Measurements from ENCODE around the gene CLASP1. TPM values are rescaled to one million over a fixed set of nuclear protein-coding genes. Genes with fewer than 3 reads are reported as not detected.
"Not testable (repeated sequence)": the region's sequence is repeated elsewhere in the genome, so short reads cannot be mapped to it uniquely, and the experiment has no call there.

CLASP1 gene
- total RNA-seq, 1 experiment from 2014 or later, result 45.9 TPM

- no CpG with 5 or more reads among the region's 6 CpGs for WGBS (ENCODE audit: extremely low coverage, insufficient read length, low lambda C conversion rate)
- no peak for DNase-seq
- Histone ChIP-seq H4K20me1 (ENCODE audit: control insufficient read depth, insufficient read depth, insufficient read length) (no peaks in the 10 kb centered on the region), H3K23me2 (ENCODE audit: insufficient read length, low read depth, low read length, poor library complexity, severe bottlenecking) (no peaks in the 10 kb centered on the region), H2BK120ac (ENCODE audit: low read depth, low read length, poor library complexity, severe bottlenecking) (no peak overlapping the region), H3K79me1 (ENCODE audit: insufficient read depth, low read depth, low read length, poor library complexity, severe bottlenecking) (no peaks in the 10 kb centered on the region), H3K9me3 (ENCODE audit: control insufficient read depth, low read depth, low read length) (no peaks in the 10 kb centered on the region), H2BK5ac (ENCODE audit: insufficient read length, low read length) (no peak overlapping the region), H3K79me2 (ENCODE audit: insufficient read depth, low read length) (no peaks in the 10 kb centered on the region), H2BK20ac (ENCODE audit: low read depth, low read length, poor library complexity, severe bottlenecking) (no peak overlapping the region), H3K4ac (ENCODE audit: low read depth, low read length) (no peak overlapping the region), H3K4me1 (ENCODE audit: insufficient read depth, low read length) (peaks cover 4% of the 10 kb centered on the region; the same call in 1 of the 2 replicates), H2BK12ac (ENCODE audit: insufficient read length, low read depth, low read length) (no peak overlapping the region), H4K8ac (replicated peaks; ENCODE audit: insufficient read length, low read depth, low read length) (no peak overlapping the region), H3K23ac (ENCODE audit: insufficient read length, low read depth, low read length) (no peak overlapping the region), H2AFZ (ENCODE audit: low read length) (no peak overlapping the region), H4K5ac (ENCODE audit: insufficient read length, low read depth, low read length) (no peak overlapping the region), H2AK5ac (ENCODE audit: insufficient read length, low read length) (no peak overlapping the region), H3K56ac (ENCODE audit: insufficient read length, low read depth, low read length) (no peak overlapping the region), H3K4me2 (ENCODE audit: insufficient read depth, insufficient read length, low read length) (no peak overlapping the region), H3K27me3 (ENCODE audit: insufficient read depth, low read length) (no peaks in the 10 kb centered on the region), H2BK15ac (ENCODE audit: low read depth, low read length) (no peak overlapping the region), H3K18ac (ENCODE audit: insufficient read length, low read depth, low read length) (no peak overlapping the region), H3K9ac (ENCODE audit: extremely low read depth, insufficient read length, low read length) (no peak overlapping the region), H3K14ac (ENCODE audit: insufficient read depth, low read length) (no peak overlapping the region), H3K27ac (ENCODE audit: insufficient read length, low read depth, low read length) (no peak overlapping the region), H3T11ph (ENCODE audit: low read length) (no peak overlapping the region), H4K91ac (ENCODE audit: insufficient read length, low read depth, low read length) (no peak overlapping the region)
- H3K9me3 Mint-ChIP-seq, result no peaks in the 10 kb centered on the region
- H3K4me1 Mint-ChIP-seq, result peaks cover 13 to 14% of the 10 kb centered on the region in 2 experiments
- H3K27ac Mint-ChIP-seq, result no peak overlapping the region
- H3K36me3 Mint-ChIP-seq (ENCODE audit: insufficient read depth in 1 of 3, low read depth in 3 of 3), result peaks cover 0 to 4% (median 0%) of the 10 kb centered on the region in 3 experiments; a peak in 1 of 7 replicates
- H3K4me3 Mint-ChIP-seq, result no peak overlapping the region
- no peak for TF ChIP-seq CTCF (conservative IDR thresholded peaks at IDR 0.05)
- no peaks in the 10 kb centered on the region for H3K27me3 Mint-ChIP-seq (ENCODE audit: low read depth)
Observed at GRCh38 chr2:121659933-121660332, 10.7 kb upstream of the CLASP1 start.

- H3K4me1 ChIP-seq (ENCODE audit: insufficient read depth, low read length); H2BK12ac ChIP-seq (ENCODE audit: insufficient read length, low read depth, low read length); H2AFZ ChIP-seq (ENCODE audit: low read length); H3K36me3 Mint-ChIP-seq (ENCODE audit: insufficient read depth in 1 of 3, low read depth in 3 of 3); H3K4me2 ChIP-seq (ENCODE audit: insufficient read depth, insufficient read length, low read length); H3K27ac ChIP-seq (ENCODE audit: insufficient read length, low read depth, low read length); H3K9me3 Mint-ChIP-seq; H4K20me1 ChIP-seq (ENCODE audit: control insufficient read depth, insufficient read depth, insufficient read length); H4K91ac ChIP-seq (ENCODE audit: insufficient read length, low read depth, low read length); H3K4me3 Mint-ChIP-seq; H2BK120ac ChIP-seq (ENCODE audit: low read depth, low read length, poor library complexity, severe bottlenecking); H3K79me1 ChIP-seq (ENCODE audit: insufficient read depth, low read depth, low read length, poor library complexity, severe bottlenecking); DNase-seq; H4K5ac ChIP-seq (ENCODE audit: insufficient read length, low read depth, low read length); H3K27ac Mint-ChIP-seq; H3K23me2 ChIP-seq (ENCODE audit: insufficient read length, low read depth, low read length, poor library complexity, severe bottlenecking); H3K4ac ChIP-seq (ENCODE audit: low read depth, low read length); H2AK5ac ChIP-seq (ENCODE audit: insufficient read length, low read length); H3K79me2 ChIP-seq (ENCODE audit: insufficient read depth, low read length); H3K18ac ChIP-seq (ENCODE audit: insufficient read length, low read depth, low read length); H2BK5ac ChIP-seq (ENCODE audit: insufficient read length, low read length); H3K27me3 ChIP-seq (ENCODE audit: insufficient read depth, low read length); H3K9me3 ChIP-seq (ENCODE audit: control insufficient read depth, low read depth, low read length); H3K14ac ChIP-seq (ENCODE audit: insufficient read depth, low read length); H3K23ac ChIP-seq (ENCODE audit: insufficient read length, low read depth, low read length); H3K56ac ChIP-seq (ENCODE audit: insufficient read length, low read depth, low read length); H4K8ac ChIP-seq (replicated peaks; ENCODE audit: insufficient read length, low read depth, low read length); H2BK15ac ChIP-seq (ENCODE audit: low read depth, low read length); H3K9ac ChIP-seq (ENCODE audit: extremely low read depth, insufficient read length, low read length); H2BK20ac ChIP-seq (ENCODE audit: low read depth, low read length, poor library complexity, severe bottlenecking); H3T11ph ChIP-seq (ENCODE audit: low read length); H3K27me3 Mint-ChIP-seq (ENCODE audit: low read depth): not testable (repeated sequence)
- no CpG with 5 or more reads among the region's 1 CpG for WGBS (ENCODE audit: extremely low coverage, insufficient read length, low lambda C conversion rate)
- H3K4me1 Mint-ChIP-seq, result peaks cover 13 to 14% of the 10 kb centered on the region in 2 experiments
Observed at GRCh38 chr2:121658393-121658792, 9.1 kb upstream of the CLASP1 start.

Data from H9 (cell line).